Type B pancreatic cell (in vitro differentiated cells): Measurements from ENCODE around the gene ARID4B. TPM values are rescaled to one million over a fixed set of nuclear protein-coding genes. Genes with fewer than 3 reads are reported as not detected.
A peak's percentile ranks its signal among the peaks of the same experiment; 100 is the strongest.

Experiments used
- DNase-seq: peaks from one replicate; pipeline ENCODE4 v3.0.0; 2021; ENCODE audit warnings: mixed read lengths; ENCODE audit not compliant: unreplicated experiment; ENCODE audit errors: extremely low spot score
- H3K27ac Mint-ChIP-seq: 2 replicates; pipeline ENCODE4 v1.8.0; 2021; ENCODE audit warnings: mild to moderate bottlenecking, mixed read lengths
- H3K27me3 Mint-ChIP-seq: 2 replicates; pipeline ENCODE4 v1.8.0; 2021; ENCODE audit warnings: mixed read lengths
- H3K36me3 Mint-ChIP-seq: 2 replicates; pipeline ENCODE4 v1.8.0; 2021; ENCODE audit warnings: mixed read lengths
- H3K4me1 Mint-ChIP-seq: one replicate; pipeline ENCODE4 v1.8.0; 2021; ENCODE audit warnings: mixed read lengths; ENCODE audit not compliant: unreplicated experiment
- H3K4me3 Mint-ChIP-seq: 2 replicates; pipeline ENCODE4 v1.8.0; 2021; ENCODE audit warnings: mild to moderate bottlenecking, mixed read lengths
- H3K9me3 Mint-ChIP-seq: 2 replicates; pipeline ENCODE4 v1.8.0; 2021; ENCODE audit warnings: mixed read lengths
- CTCF ChIP-seq: fragments of 200-600 bp; sonication (generic); conservative IDR thresholded peaks from 2 replicates; pipeline ENCODE4 v1.5.0; 2021; ENCODE audit warnings: antibody characterized with exemption, mild to moderate bottlenecking
- total RNA-seq: library from RNA; stranded (reverse); gene quantifications from 2 replicates; pipeline ENCODE4 v1.2.1, GENCODE V29; 2021; ENCODE audit warnings: low replicate concordance

The ARID4B gene
- total RNA-seq, 1 donor from 2014 or later = 42.4 TPM

GRCh38 chr1:235325854-235326253 is 2.1 kb downstream of the ARID4B start:
- peak overlapping the region; percentile 96 for H3K4me3 Mint-ChIP-seq
- peaks cover 13% of the 10 kb centered on the region for H3K36me3 Mint-ChIP-seq
- H3K9me3 Mint-ChIP-seq = no peaks in the 10 kb centered on the region
- peak overlapping the region; percentile 94 for H3K27ac Mint-ChIP-seq
- peaks cover 23% of the 10 kb centered on the region for H3K4me1 Mint-ChIP-seq
- TF ChIP-seq CTCF = no peak
- no peaks in the 10 kb centered on the region for H3K27me3 Mint-ChIP-seq
- DNase-seq = no peak

GRCh38 chr1:235325139-235325538 is 2.8 kb downstream of the ARID4B start:
- H3K36me3 Mint-ChIP-seq = peaks cover 20% of the 10 kb centered on the region
- TF ChIP-seq CTCF = no peak
- peak overlapping the region; percentile 96 for H3K4me3 Mint-ChIP-seq
- H3K27me3 Mint-ChIP-seq = no peaks in the 10 kb centered on the region
- no peak for DNase-seq
- H3K27ac Mint-ChIP-seq = no peak overlapping the region
- H3K9me3 Mint-ChIP-seq = no peaks in the 10 kb centered on the region
- H3K4me1 Mint-ChIP-seq = peaks cover 25% of the 10 kb centered on the region

GRCh38 chr1:235324296-235324695 is 3.7 kb downstream of the ARID4B start:
- Mint-ChIP-seq H3K4me1 (peaks cover 25% of the 10 kb centered on the region), H3K4me3 (peak overlapping the region; percentile 71), H3K27me3 (no peaks in the 10 kb centered on the region), H3K27ac (peak overlapping the region; percentile 44), H3K9me3 (no peaks in the 10 kb centered on the region), H3K36me3 (peaks cover 20% of the 10 kb centered on the region)
- no peak for TF ChIP-seq CTCF
- DNase-seq = no peak

GRCh38 chr1:235320521-235321179 is 7.3 kb downstream of the ARID4B start:
- Mint-ChIP-seq H3K27ac (peak overlapping the region; percentile 6), H3K27me3 (no peaks in the 10 kb centered on the region), H3K4me3 (no peak overlapping the region), H3K36me3 (peaks cover 28% of the 10 kb centered on the region), H3K4me1 (peaks cover 27% of the 10 kb centered on the region), H3K9me3 (no peaks in the 10 kb centered on the region)
- DNase-seq = no peak
- no peak for TF ChIP-seq CTCF

GRCh38 chr1:235319255-235319654 is 8.7 kb downstream of the ARID4B start:
- Mint-ChIP-seq H3K4me1 (peaks cover 32% of the 10 kb centered on the region), H3K4me3 (no peak overlapping the region), H3K9me3 (no peaks in the 10 kb centered on the region), H3K27me3 (no peaks in the 10 kb centered on the region), H3K36me3 (peaks cover 28% of the 10 kb centered on the region), H3K27ac (no peak overlapping the region)
- DNase-seq = no peak
- no peak for TF ChIP-seq CTCF
